ENCODE measurements around the gene MOB3B.

- TF ChIP-seq CTCF (conservative IDR thresholded peaks at IDR 0.05; ENCODE audit: low read depth, low read length): no peak
- no peak for TF ChIP-seq EZH2 (IDR thresholded peaks at IDR 0.05; ENCODE audit: borderline replicate concordance, low read depth, low read length, poor library complexity, severe bottlenecking)
Measured at GRCh38 chr9:27367921-27368315, 161.7 kb downstream of the MOB3B start.
